Stomach (tissue), 4 donors: ENCODE results near the gene NPIPB2.
A peak's percentile ranks its signal among the peaks of the same experiment; 100 is the strongest.

ENCODE experiments used
- CTCF ChIP-seq, 7 experiments: fragments of 450-650 bp in 4 of 7; fragments of 200-600 bp in 3 of 7; sonication (generic) in 3 of 7; IDR thresholded peaks; one replicate each; pipeline ENCODE4 v1.5.1; 2016 to 2019; ENCODE audit warnings: antibody characterized with exemption in 7 of 7, control low read depth in 2 of 7, mild to moderate bottlenecking in 1 of 7
- POLR2AphosphoS5 ChIP-seq, 3 donors: sonication (generic); formaldehyde crosslinking; IDR thresholded peaks; one replicate each; pipeline ENCODE4 v1.6.1; 2016; ENCODE audit warnings: antibody characterized with exemption in 3 of 3

- TF ChIP-seq POLR2AphosphoS5 (IDR thresholded peaks at IDR 0.05), result peak; percentile 65 to 97 (median 94)
- TF ChIP-seq CTCF (IDR thresholded peaks at IDR 0.05), result peak in 4 of 7 experiments; percentile 6 to 55 (median 38)
These were observed 26.0 kb downstream of the NPIPB2 start, which contains the start of gene GSPT1 for GRCh38 chr16:11915644-11916523.
